IMR-90 (cell line): ENCODE measurements around the gene RCBTB1. TPM values are rescaled to one million over a fixed set of nuclear protein-coding genes. Genes with fewer than 3 reads are reported as not detected.
A peak's percentile ranks its signal among the peaks of the same experiment; 100 is the strongest.

Experiments
- ATAC-seq: fragments of 200-7000 bp; cut with Tn5 transposase; 2 replicates; pipeline ENCODE4 v1.9.1; 2020; ENCODE audit warnings: low read depth, mild to moderate bottlenecking, moderate library complexity
- BruUV-seq: library from RNA; stranded (reverse); fragments of 400-500 nt; replicated peaks from 2 replicates; lab custom pipeline; 2021; lab: Mats Ljungman, UMichigan
- CTCF ChIA-PET: fragments of 300-600 bp; formaldehyde crosslinking; extraction: SDS; loops from one replicate; lab custom pipeline; 2021; ENCODE audit warnings: antibody characterized with exemption; lab: Yijun Ruan, JAX
- POLR2A ChIA-PET: fragments of 300-600 bp; sonication (Branson Sonifier 250); formaldehyde crosslinking; loops from one replicate; lab custom pipeline; 2022; ENCODE audit warnings: antibody characterized with exemption; ENCODE audit not compliant: unreplicated experiment; lab: Charles Lee
- DNase-seq: peaks from one replicate; pipeline ENCODE4 v3.0.0; 2013
- H2AFZ ChIP-seq: replicated peaks from 2 replicates; pipeline ENCODE3; 2013; ENCODE audit warnings: low read length, mild to moderate bottlenecking; ENCODE audit not compliant: poor library complexity
- H2AK5ac ChIP-seq: 2 replicates; pipeline ENCODE4 v1.6.1; 2013; ENCODE audit warnings: low read depth, low read length, inconsistent platforms
- H2AK9ac ChIP-seq: replicated peaks from 2 replicates; pipeline ENCODE3; 2013; ENCODE audit warnings: mild to moderate bottlenecking, low read depth, low read length, moderate library complexity; ENCODE audit not compliant: poor library complexity
- H2BK120ac ChIP-seq: 2 replicates; pipeline ENCODE4 v1.6.1; 2013; ENCODE audit warnings: low read depth, low read length, inconsistent platforms
- H2BK15ac ChIP-seq: 3 replicates; pipeline ENCODE4 v1.6.1; 2013; ENCODE audit warnings: low read depth, low read length, inconsistent platforms
- H2BK20ac ChIP-seq: 2 replicates; pipeline ENCODE4 v1.6.1; 2013; ENCODE audit warnings: low read depth, mild to moderate bottlenecking, inconsistent platforms, low read length, moderate library complexity
- H2BK5ac ChIP-seq: 2 replicates; pipeline ENCODE4 v1.6.1; 2013; ENCODE audit warnings: mild to moderate bottlenecking, low read depth, low read length, inconsistent platforms; ENCODE audit not compliant: poor library complexity, severe bottlenecking
- H3K14ac ChIP-seq: replicated peaks from 2 replicates; pipeline ENCODE4 v1.6.1; 2013; ENCODE audit warnings: low read depth, low read length, inconsistent platforms
- H3K18ac ChIP-seq: 2 replicates; pipeline ENCODE4 v1.6.1; 2013; ENCODE audit warnings: low read depth, low read length, control low read depth
- H3K23ac ChIP-seq: 2 replicates; pipeline ENCODE4 v1.6.1; 2013; ENCODE audit warnings: low read depth, low read length, inconsistent platforms
- H3K27ac ChIP-seq: 2 replicates; pipeline ENCODE4 v1.5.1; 2013; ENCODE audit warnings: mild to moderate bottlenecking, control low read depth, low read length; ENCODE audit not compliant: insufficient read depth
- H3K27me3 ChIP-seq: 2 replicates; pipeline ENCODE4 v1.6.1; 2013; ENCODE audit warnings: low read length; ENCODE audit not compliant: control insufficient read depth, insufficient read depth
- H3K36me3 ChIP-seq: 2 replicates; pipeline ENCODE4 v1.6.1; 2013; ENCODE audit warnings: low read length, mixed read lengths; ENCODE audit not compliant: control insufficient read depth, insufficient read depth
- H3K4ac ChIP-seq: 2 replicates; pipeline ENCODE4 v1.6.1; 2013; ENCODE audit warnings: low read depth, low read length, inconsistent platforms
- H3K4me1 ChIP-seq: 2 replicates; pipeline ENCODE4 v1.6.1; 2013; ENCODE audit warnings: low read length, mixed read lengths; ENCODE audit not compliant: control insufficient read depth, insufficient read depth
- H3K4me2 ChIP-seq: 2 replicates; pipeline ENCODE4 v1.6.1; 2013; ENCODE audit warnings: low read depth, mild to moderate bottlenecking, control low read depth, low read length, moderate library complexity
- H3K4me3 ChIP-seq: 2 replicates; pipeline ENCODE4 v1.5.1; 2013; ENCODE audit warnings: low read depth, mild to moderate bottlenecking, control low read depth, low read length, moderate library complexity; ENCODE audit not compliant: insufficient read depth
- H3K56ac ChIP-seq: 2 replicates; pipeline ENCODE4 v1.6.1; 2013; ENCODE audit warnings: low read length, inconsistent platforms; ENCODE audit not compliant: insufficient read depth; ENCODE audit errors: extremely low read depth
- H3K79me1 ChIP-seq, 2 experiments: 2 replicates each; pipeline ENCODE4 v1.6.1; 2013; ENCODE audit warnings: low read length in 2 of 2, inconsistent platforms in 1 of 2, low read depth in 1 of 2
- H3K9ac ChIP-seq: 2 replicates; pipeline ENCODE4 v1.6.1; 2013; ENCODE audit warnings: low read depth, low read length, control low read depth
- H3K9me1 ChIP-seq: 2 replicates; pipeline ENCODE4 v1.6.1; 2013; ENCODE audit warnings: low read length, inconsistent platforms; ENCODE audit not compliant: insufficient read depth
- H3K9me3 ChIP-seq: 2 replicates; pipeline ENCODE4 v1.6.1; 2013; ENCODE audit warnings: low read length; ENCODE audit not compliant: control insufficient read depth, insufficient read depth
- H4K20me1 ChIP-seq: 2 replicates; pipeline ENCODE4 v1.6.1; 2013; ENCODE audit warnings: low read length, inconsistent platforms; ENCODE audit not compliant: insufficient read depth
- H4K5ac ChIP-seq: 2 replicates; pipeline ENCODE4 v1.6.1; 2013; ENCODE audit warnings: mild to moderate bottlenecking, low read depth, low read length, control low read depth
- H4K8ac ChIP-seq, 2 experiments: 2 replicates each; pipeline ENCODE4 v1.6.1; 2013; ENCODE audit warnings: low read depth in 2 of 2, low read length in 2 of 2, control low read depth in 1 of 2, inconsistent platforms in 1 of 2
- H4K91ac ChIP-seq: 2 replicates; pipeline ENCODE4 v1.6.1; 2013; ENCODE audit warnings: low read depth, low read length, inconsistent platforms; ENCODE audit not compliant: insufficient read depth
- CEBPB ChIP-seq: IDR thresholded peaks from 2 replicates; pipeline ENCODE4 v1.6.1; 2012; ENCODE audit warnings: low read depth, low read length, improper control_type of control experiment
- USF2 ChIP-seq: fragments of 150-350 bp; IDR thresholded peaks from 2 replicates; pipeline ENCODE4 v1.6.1; 2017; ENCODE audit warnings: mild to moderate bottlenecking, antibody characterized with exemption, low read length, low read depth
- WGBS, 2 experiments: methylation state at CpG; one replicate each; pipeline versions ENCODE4 v1.1.5 to v1.1.7; 2013; ENCODE audit warnings: missing lambda C conversion rate in 2 of 2; ENCODE audit not compliant: insufficient read length in 1 of 2; ENCODE audit errors: extremely low coverage in 2 of 2; 5-methylcytosine and 5-hydroxymethylcytosine counted together
- dilution Hi-C: fragments of 300-500 bp; cut with HindIII; formaldehyde crosslinking; loops from one replicate; pipeline ENCODE4 v1.14.3; 2018; ENCODE audit warnings: low sequenced_read_pairs; ENCODE audit not compliant: unreplicated experiment
- in situ Hi-C: fragments of 300-500 bp; cut with MboI; formaldehyde crosslinking; loops from 3 replicates; pipeline ENCODE4 v1.14.3; 2019; ENCODE audit warnings: low sequenced_read_pairs, inconsistent platforms, mixed read lengths
- intact Hi-C: fragments of 100-400 bp; cut with micrococcal nuclease; formaldehyde crosslinking; loops from 2 replicates; pipeline ENCODE4 v1.10.0; 2022
- polyA plus RNA-seq, 3 experiments: library from polyadenylated mRNA; depleted of rRNA; stranded (reverse); fragments of >200 nt; gene quantifications; 2 replicates each; pipeline ENCODE4 v1.2.3, GENCODE V29; 2012; ENCODE audit warnings: low replicate concordance in 1 of 3
- total RNA-seq: library from RNA; depleted of rRNA; stranded (reverse); fragments of >200 nt; gene quantifications from 2 replicates; pipeline ENCODE4 v1.2.3, GENCODE V29; 2012

Gene RCBTB1
- total and polyA plus RNA-seq, 2 of the 4 experiments (the other 2 are of a cell fraction) = 11.3 to 11.6 TPM

- POLR2A ChIA-PET = no interaction called here
- H3K4me2 ChIP-seq = no peak overlapping the region
- CTCF ChIA-PET = no interaction called here
- H3K9me1 ChIP-seq = peaks cover 10% of the 10 kb centered on the region
- no peak overlapping the region for H2BK5ac ChIP-seq
- in situ Hi-C loops (no loop called here), dilution Hi-C loops (no loop called here), intact Hi-C loops (no loop called here)
- H2BK15ac ChIP-seq = no peak overlapping the region
- no peak overlapping the region for H4K5ac ChIP-seq
- no peak overlapping the region for H3K14ac ChIP-seq
- H2AK9ac ChIP-seq = no peak overlapping the region
- peaks cover 7% of the 10 kb centered on the region for H3K4me1 ChIP-seq
- no peak overlapping the region for H2BK20ac ChIP-seq
- H4K91ac ChIP-seq = no peak overlapping the region
- DNase-seq (peak; percentile 28), ATAC-seq (no peak)
- no peak overlapping the region for H2AK5ac ChIP-seq
- TF ChIP-seq USF2 (no peak), CEBPB (peak; percentile 81)
- H3K18ac ChIP-seq = no peak overlapping the region
- no peaks in the 10 kb centered on the region for H4K20me1 ChIP-seq
- peaks cover 10% of the 10 kb centered on the region for H3K36me3 ChIP-seq
- H3K27ac ChIP-seq = no peak overlapping the region
- no peaks in the 10 kb centered on the region for H3K9me3 ChIP-seq
- H3K9ac ChIP-seq = no peak overlapping the region
- H2BK120ac ChIP-seq = no peak overlapping the region
- H3K4me3 ChIP-seq = no peak overlapping the region
- H3K56ac ChIP-seq = no peak overlapping the region
- H4K8ac ChIP-seq = no peak overlapping the region
- no CpG with 5 or more reads among the region's 5 CpGs for WGBS, 2 experiments
- no peak overlapping the region for H3K4ac ChIP-seq
- no peaks in the 10 kb centered on the region for H3K27me3 ChIP-seq
- H3K23ac ChIP-seq = no peak overlapping the region
- no TSS peak for BruUV-seq
- H3K79me1 ChIP-seq = peaks cover 0 to 19% of the 10 kb centered on the region in 2 experiments; a peak in 3 of 4 replicates
- H2AFZ ChIP-seq = no peak overlapping the region
Observed at GRCh38 chr13:49563516-49563915, 21.8 kb downstream of the RCBTB1 start.
